Gastroesophageal sphincter (tissue), 4 donors: ENCODE results near the gene ANO7. TPM values are rescaled to one million over a fixed set of nuclear protein-coding genes. Genes with fewer than 3 reads are reported as not detected.
"Not testable (repeated sequence)": the region's sequence is repeated elsewhere in the genome, so short reads cannot be mapped to it uniquely, and the experiment has no call there.

Experiments
- ATAC-seq: fragments of 150-250 bp; one replicate; pipeline ENCODE4 v1.9.1; 2016; ENCODE audit warnings: mild to moderate bottlenecking, moderate library complexity
- H3K27ac ChIP-seq, 4 donors: fragments of 200-600 bp; sonication (generic) in 3 of 4; 1 replicate in 3 of 4; 2 replicates in 1 of 4; pipeline ENCODE4 v1.5.1; 2016 to 2019
- H3K27me3 ChIP-seq: fragments of 200-600 bp; sonication (generic); one replicate; pipeline ENCODE4 v1.5.1; 2019
- H3K36me3 ChIP-seq, 2 donors: fragments of 200-600 bp; sonication (generic); one replicate each; pipeline ENCODE4 v1.5.1; 2019; ENCODE audit warnings: control low read depth in 1 of 2
- H3K4me1 ChIP-seq, 3 donors: fragments of 200-600 bp; sonication (generic); 1 replicate in 2 of 3; 2 replicates in 1 of 3; pipeline ENCODE4 v1.5.1; 2016 to 2019; ENCODE audit warnings: control low read depth in 2 of 3
- H3K4me3 ChIP-seq, 2 donors: fragments of 200-600 bp; sonication (generic); one replicate each; pipeline ENCODE4 v1.5.1; 2019; ENCODE audit warnings: mild to moderate bottlenecking in 1 of 2, moderate library complexity in 1 of 2
- H3K9me3 ChIP-seq, 3 donors: fragments of 200-600 bp; sonication (generic); one replicate each; pipeline ENCODE4 v1.5.1; 2017 to 2019; ENCODE audit warnings: control low read depth in 2 of 3
- EP300 ChIP-seq: sonication (generic); formaldehyde crosslinking; IDR thresholded peaks from one replicate; pipeline ENCODE4 v1.6.1; 2017; ENCODE audit warnings: antibody characterized with exemption, mild to moderate bottlenecking
- POLR2A ChIP-seq, 2 donors: fragments of 450-650 bp; IDR thresholded peaks; one replicate each; pipeline ENCODE4 v1.6.1; 2017; ENCODE audit warnings: antibody characterized with exemption in 2 of 2, mild to moderate bottlenecking in 2 of 2, moderate library complexity in 1 of 2
- POLR2AphosphoS5 ChIP-seq: sonication (generic); formaldehyde crosslinking; IDR thresholded peaks from one replicate; pipeline ENCODE4 v1.6.1; 2017; ENCODE audit warnings: antibody characterized with exemption
- WGBS, 2 donors: methylation state at CpG; one replicate each; pipeline ENCODE4 v1.1.5; 2018; ENCODE audit warnings: low coverage in 1 of 2; 5-methylcytosine and 5-hydroxymethylcytosine counted together
- total RNA-seq, 4 donors: library from RNA; depleted of rRNA; stranded (reverse); fragments of >200 nt; gene quantifications; one replicate each; pipeline ENCODE4 v1.1.0, GENCODE V29; 2016
- TF ChIP-seq, protein P1 (sequence below), 4 experiments: fragments of 200-600 bp in 2 of 4; fragments of 450-650 bp in 2 of 4; sonication (generic) in 1 of 4; IDR thresholded peaks; one replicate each; pipeline ENCODE4 v1.5.1; 2017 to 2019; ENCODE audit warnings: antibody characterized with exemption in 4 of 4, mild to moderate bottlenecking in 2 of 4, moderate library complexity in 2 of 4

The ANO7 gene
- total RNA-seq, 4 donors from 2014 or later = 0.16 to 0.81 (median 0.53) TPM

DNA sequence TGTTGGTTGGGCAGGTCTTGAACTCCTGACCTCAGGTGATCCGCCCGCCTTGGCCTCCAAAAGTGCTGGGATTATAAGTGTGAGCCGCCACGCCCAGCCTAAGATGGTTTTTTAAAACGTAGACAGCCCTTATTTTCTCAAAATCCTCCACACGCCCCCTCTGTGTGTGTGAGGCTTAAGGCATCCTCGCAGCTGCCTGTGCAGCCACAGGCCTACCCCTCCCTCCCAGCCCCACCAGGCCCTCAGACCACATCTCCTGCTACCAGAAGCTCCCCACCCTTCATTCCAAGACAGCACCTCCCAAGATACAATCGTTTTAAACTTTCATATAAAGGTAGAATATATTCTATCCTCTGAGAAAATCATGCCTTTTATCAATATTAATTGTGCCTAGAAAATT is 4.8 kb downstream of the ANO7 start:
- Histone ChIP-seq H3K4me1 (no peaks in the 10 kb centered on the region), H3K27ac (no peak overlapping the region), H3K36me3 (no peaks in the 10 kb centered on the region), H3K4me3 (no peak overlapping the region), H3K27me3 (peaks cover 6% of the 10 kb centered on the region), H3K9me3 (no peaks in the 10 kb centered on the region)
- ATAC-seq = no peak
- 65 to 68% methylated on average over 7 to 8 of the region's 8 CpGs for WGBS, 2 donors
- no peak for TF ChIP-seq POLR2AphosphoS5
- TF ChIP-seq EP300 = no peak
- TF ChIP-seq, protein P1, sequence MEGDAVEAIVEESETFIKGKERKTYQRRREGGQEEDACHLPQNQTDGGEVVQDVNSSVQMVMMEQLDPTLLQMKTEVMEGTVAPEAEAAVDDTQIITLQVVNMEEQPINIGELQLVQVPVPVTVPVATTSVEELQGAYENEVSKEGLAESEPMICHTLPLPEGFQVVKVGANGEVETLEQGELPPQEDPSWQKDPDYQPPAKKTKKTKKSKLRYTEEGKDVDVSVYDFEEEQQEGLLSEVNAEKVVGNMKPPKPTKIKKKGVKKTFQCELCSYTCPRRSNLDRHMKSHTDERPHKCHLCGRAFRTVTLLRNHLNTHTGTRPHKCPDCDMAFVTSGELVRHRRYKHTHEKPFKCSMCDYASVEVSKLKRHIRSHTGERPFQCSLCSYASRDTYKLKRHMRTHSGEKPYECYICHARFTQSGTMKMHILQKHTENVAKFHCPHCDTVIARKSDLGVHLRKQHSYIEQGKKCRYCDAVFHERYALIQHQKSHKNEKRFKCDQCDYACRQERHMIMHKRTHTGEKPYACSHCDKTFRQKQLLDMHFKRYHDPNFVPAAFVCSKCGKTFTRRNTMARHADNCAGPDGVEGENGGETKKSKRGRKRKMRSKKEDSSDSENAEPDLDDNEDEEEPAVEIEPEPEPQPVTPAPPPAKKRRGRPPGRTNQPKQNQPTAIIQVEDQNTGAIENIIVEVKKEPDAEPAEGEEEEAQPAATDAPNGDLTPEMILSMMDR (IDR thresholded peaks at IDR 0.05) = no peak
- TF ChIP-seq POLR2A (IDR thresholded peaks at IDR 0.05) = no peak

- H3K9me3 ChIP-seq = no peaks in the 10 kb centered on the region
- H3K36me3 ChIP-seq = no peaks in the 10 kb centered on the region
- no peak overlapping the region for H3K4me3 ChIP-seq
- H3K4me1 ChIP-seq = no peaks in the 10 kb centered on the region
- TF ChIP-seq EP300 (no peak), POLR2AphosphoS5 (no peak), POLR2A (IDR thresholded peaks at IDR 0.05) (no peak)
- no peaks in the 10 kb centered on the region for H3K27me3 ChIP-seq
- H3K27ac ChIP-seq = no peak overlapping the region
- ATAC-seq = no peak
- WGBS, 2 donors = 83 to 86% methylated on average over 4 to 6 of the region's 9 CpGs
These were observed 6.3 kb downstream of the ANO7 start for GRCh38 chr2:241194811-241195210.

DNA sequence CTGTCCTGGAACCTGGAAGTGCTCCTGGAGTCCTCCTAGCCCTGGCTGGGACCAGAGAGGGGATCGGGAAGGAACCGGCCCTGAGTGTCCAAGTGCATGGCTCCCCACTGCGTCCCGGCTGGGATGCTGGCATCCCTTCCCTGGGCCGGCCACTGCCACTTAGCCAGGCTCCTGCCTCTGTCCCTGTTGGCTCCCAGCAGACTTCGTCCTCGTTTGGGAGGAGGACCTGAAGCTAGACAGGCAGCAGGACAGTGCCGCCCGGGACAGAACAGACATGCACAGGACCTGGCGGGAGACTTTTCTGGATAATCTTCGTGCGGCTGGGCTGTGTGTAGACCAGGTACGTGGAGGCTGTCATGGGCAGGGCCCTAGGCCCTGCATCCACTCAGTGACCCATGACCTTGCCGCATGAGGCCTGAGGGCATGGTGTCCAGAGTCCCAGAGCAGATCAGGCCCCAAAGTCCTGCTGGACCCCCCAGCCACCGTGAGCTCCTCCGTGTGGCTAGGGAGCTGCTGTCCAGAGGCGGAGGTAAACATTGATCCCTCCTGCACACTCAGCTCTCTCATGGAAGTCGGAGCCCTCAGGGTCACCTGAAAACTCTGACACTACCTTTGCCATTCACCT is 7.1 kb downstream of the ANO7 start:
- WGBS, 2 donors = 60% methylated on average over 1 of the region's 18 CpGs; no CpG with 5 or more reads in 1 of the 2 donors
- no peaks in the 10 kb centered on the region for H3K4me1 ChIP-seq
- no peaks in the 10 kb centered on the region for H3K36me3 ChIP-seq
- no peak overlapping the region for H3K27ac ChIP-seq
- no peaks in the 10 kb centered on the region for H3K27me3 ChIP-seq
- H3K4me3 ChIP-seq = no peak overlapping the region
- TF ChIP-seq POLR2A (IDR thresholded peaks at IDR 0.05) (no peak), POLR2AphosphoS5 (no peak), EP300 (no peak)
- TF ChIP-seq, protein P1 (IDR thresholded peaks at IDR 0.05) = no peak
- no peak for ATAC-seq
- H3K9me3 ChIP-seq = no peaks in the 10 kb centered on the region

GRCh38 chr2:241197246-241197645 is 8.8 kb downstream of the ANO7 start:
- not testable (repeated sequence) for H3K27ac ChIP-seq, H3K4me3 ChIP-seq, H3K9me3 ChIP-seq, H3K36me3 ChIP-seq, H3K4me1 ChIP-seq, H3K27me3 ChIP-seq, ATAC-seq
- WGBS, 2 donors = 80% methylated on average over 1 of the region's 14 CpGs; no CpG with 5 or more reads in 1 of the 2 donors

DNA sequence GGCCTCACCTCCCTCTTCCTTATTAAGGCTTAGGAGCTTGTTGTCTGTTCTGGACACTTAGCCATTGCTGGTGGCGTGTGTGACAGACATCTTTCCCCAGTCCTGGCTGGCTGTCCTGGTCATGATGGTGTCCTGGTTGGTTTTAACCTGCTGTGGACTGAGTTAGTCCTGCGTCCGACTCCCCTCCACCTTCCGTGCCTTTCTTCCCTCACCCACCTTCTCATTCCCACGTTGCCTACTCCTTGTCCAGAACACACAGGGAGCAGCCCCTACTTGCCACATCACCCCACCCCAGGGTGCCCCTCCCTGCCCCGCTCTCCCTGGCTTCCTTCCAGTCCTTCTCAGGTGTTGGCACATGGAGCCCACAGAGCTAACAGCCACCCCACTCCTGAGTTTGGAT is 9.5 kb downstream of the ANO7 start:
- 81 to 92% methylated on average over 6 of the region's 6 CpGs for WGBS, 2 donors

GRCh38 chr2:241198381-241199279 is 10.2 kb downstream of the ANO7 start:
- Histone ChIP-seq H3K9me3 (no peaks in the 10 kb centered on the region), H3K27me3 (no peaks in the 10 kb centered on the region), H3K36me3 (no peaks in the 10 kb centered on the region), H3K4me1 (no peaks in the 10 kb centered on the region), H3K27ac (no peak overlapping the region), H3K4me3 (no peak overlapping the region)
- TF ChIP-seq, protein P1 (IDR thresholded peaks at IDR 0.05) = no peak
- no peak for TF ChIP-seq POLR2A (IDR thresholded peaks at IDR 0.05)
- ATAC-seq = no peak
- WGBS, 2 donors = 80% methylated on average over 3 of the region's 27 CpGs; no CpG with 5 or more reads in 1 of the 2 donors

More for the DNA sequence above, 9.5 kb downstream of the ANO7 start:
- H3K27me3 ChIP-seq = no peaks in the 10 kb centered on the region
- H3K36me3 ChIP-seq = no peaks in the 10 kb centered on the region
- H3K4me3 ChIP-seq = no peak overlapping the region
- no peak for ATAC-seq
- no peak for TF ChIP-seq EP300
- H3K9me3 ChIP-seq = no peaks in the 10 kb centered on the region
- no peaks in the 10 kb centered on the region for H3K4me1 ChIP-seq
- H3K27ac ChIP-seq = no peak overlapping the region
